Activated gamma-delta T cell (primary cell): ENCODE measurements around the gene TECRL.

ENCODE experiments used
- DNase-seq: peaks from one replicate; lab custom pipeline; 2025; lab: John Stamatoyannopoulos, UW

Gene TECRL

GRCh38 chr4:64327237-64327636 lies 82.0 kb downstream of the TECRL start:
- DNase-seq = no peak

DNA sequence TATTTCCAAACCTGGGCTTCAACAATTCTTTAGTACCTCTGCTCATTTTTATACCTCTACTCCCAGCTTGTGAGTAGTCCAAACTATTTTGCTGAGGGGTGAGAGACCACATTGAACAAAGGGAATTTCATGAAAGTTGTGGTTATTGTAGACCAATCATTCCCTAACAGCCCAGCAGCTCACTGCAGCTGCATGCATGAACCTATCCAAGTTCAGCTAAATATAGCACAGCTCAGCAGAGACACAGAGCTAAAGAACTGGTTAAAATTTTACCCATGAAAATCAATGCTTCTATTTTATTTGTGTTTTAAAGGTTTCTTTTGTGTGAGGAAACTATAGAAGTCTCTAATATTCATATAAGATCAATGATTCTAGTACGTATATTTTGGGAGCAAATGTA lies 82.7 kb downstream of the TECRL start:
- no peak for DNase-seq

DNA sequence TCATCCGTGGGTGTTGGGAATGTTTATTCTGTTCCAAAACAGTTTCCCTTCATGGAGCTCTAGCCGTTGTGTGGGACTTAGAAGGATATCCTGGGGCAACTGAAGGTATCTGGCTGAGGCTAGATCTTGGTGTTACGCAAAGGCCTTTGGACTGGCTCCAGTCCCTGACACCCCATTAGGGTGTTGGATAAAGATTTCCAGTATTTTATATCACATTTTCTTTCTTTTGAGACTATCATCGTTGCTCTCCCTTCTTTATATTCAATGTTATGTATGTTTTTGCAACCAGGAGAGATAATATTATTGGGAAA lies 103.0 kb downstream of the TECRL start:
- no peak for DNase-seq

GRCh38 chr4:64305565-64306254 lies 103.5 kb downstream of the TECRL start:
- DNase-seq = no peak

GRCh38 chr4:64272432-64272831 lies 136.8 kb downstream of the TECRL start:
- no peak for DNase-seq

DNA sequence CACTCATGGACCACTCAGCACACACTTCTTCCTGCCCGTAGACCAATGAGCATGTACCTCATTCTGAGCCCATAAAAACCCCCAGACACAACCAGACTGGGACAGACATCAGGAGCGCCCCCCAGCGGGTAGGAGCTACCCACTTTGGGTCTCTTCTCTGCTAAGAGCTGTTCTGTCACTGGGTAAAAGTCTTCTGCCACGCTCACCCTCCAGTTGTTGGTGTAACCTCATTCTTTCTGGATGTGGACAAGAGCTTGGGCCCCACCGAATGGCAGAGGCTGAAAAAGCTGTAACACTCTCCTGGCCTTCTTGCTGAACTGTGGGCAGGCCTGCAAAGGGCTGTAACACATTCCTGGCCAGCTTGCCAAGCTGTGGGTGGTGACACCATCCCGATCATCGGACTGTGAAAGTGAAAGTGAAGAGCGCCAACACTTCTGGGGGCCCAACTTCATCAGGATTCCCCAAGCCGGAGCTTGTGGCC lies 137.6 kb downstream of the TECRL start:
- DNase-seq = no peak

GRCh38 chr4:64266669-64267068 lies 142.6 kb downstream of the TECRL start:
- no peak for DNase-seq

GRCh38 chr4:64266263-64266662 lies 143.0 kb downstream of the TECRL start:
- no peak for DNase-seq

GRCh38 chr4:64251781-64252180 lies 157.5 kb downstream of the TECRL start:
- DNase-seq = no peak

GRCh38 chr4:64250488-64250887 lies 158.8 kb downstream of the TECRL start:
- no peak for DNase-seq

DNA sequence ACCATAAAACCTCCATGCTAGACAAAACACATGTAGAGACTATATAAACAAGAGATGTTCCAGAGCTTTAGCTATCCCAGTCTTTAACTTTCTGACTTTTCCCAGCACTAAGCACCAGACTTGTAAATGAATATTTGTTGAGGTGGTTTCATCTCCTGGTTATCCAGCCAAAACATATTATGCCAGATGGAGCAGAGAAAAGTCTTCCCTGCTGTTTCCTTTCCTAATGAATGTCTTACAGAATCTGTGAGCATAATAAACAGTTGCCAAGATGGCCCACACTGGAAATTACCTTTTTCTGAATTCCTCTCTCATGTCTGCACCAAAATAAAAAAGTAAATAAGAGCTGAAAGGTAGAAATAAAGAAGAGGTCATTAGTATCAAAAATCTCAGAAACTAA lies 159.2 kb downstream of the TECRL start:
- no peak for DNase-seq

GRCh38 chr4:64248186-64248585 lies 161.1 kb downstream of the TECRL start:
- no peak for DNase-seq

GRCh38 chr4:64230709-64231310 lies 178.4 kb downstream of the TECRL start:
- DNase-seq = no peak
